GM21447 (cell line): Measurements from ENCODE around the gene FAIM2.

Source experiments
- ATAC-seq: cut with Tn5 transposase; IDR thresholded peaks from one replicate; pipeline ENCODE4 v1.9.1; 2021; ENCODE audit not compliant: unreplicated experiment

FAIM2 gene

DNA sequence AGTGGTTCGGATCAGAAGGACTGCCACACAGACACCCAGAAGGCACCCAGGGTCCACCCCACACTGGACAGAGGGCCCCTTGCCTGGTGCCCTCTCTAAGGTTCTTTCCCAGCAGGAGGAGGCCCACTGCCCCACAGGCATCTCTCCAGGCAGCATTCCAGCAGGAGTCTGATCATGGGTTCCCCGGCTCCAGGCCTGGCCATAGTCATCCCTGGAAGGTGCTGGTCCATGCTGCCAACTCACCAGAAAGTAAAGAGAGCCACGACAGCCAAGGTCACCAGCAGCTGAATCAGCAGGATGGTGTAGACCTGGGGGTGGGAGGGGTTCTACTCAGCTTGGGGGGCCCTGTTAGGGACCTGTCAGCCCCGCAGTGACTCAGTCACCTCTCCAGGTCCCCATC is 6.4 kb downstream of the FAIM2 start:
- no peak for ATAC-seq

DNA sequence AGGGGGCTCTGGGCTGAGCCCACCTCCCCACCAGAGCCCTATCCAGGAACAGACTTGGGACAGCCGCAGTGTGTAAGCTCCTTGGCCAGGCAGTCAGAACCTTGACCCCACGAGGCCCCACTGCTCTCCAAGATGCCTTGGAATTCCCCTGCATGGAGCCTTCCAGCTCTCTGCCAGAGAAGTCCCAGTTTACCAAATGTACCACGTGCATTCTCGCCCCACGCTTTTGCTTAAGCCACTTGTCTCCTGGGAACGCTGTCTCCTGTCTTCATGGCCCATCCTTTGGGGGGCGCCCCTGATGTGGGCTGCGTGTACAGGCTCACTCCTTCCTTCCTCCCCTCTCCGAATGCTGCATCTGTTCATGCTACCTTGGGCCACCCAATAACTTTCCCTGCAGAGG is 7.9 kb downstream of the FAIM2 start:
- no peak for ATAC-seq

DNA sequence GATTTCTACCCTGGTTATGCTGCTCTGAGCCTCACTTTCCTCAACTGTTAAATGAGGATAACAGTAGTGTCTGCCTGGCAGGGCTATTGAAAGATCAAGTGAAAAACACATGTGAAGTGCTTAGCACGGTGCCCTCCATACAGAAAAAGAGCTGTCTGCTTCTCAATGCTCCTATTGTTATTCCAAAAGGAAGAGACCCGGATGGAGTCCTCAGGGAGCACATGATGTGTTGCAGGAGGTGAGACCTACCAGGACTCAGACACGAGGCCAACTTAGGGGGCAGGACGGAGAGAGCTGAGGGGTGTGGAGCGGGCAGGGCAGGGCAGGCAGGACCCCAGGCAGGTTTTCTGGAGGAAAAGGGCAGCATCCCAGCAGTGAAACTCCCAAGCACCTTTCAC is 8.9 kb downstream of the FAIM2 start:
- ATAC-seq = no peak

DNA sequence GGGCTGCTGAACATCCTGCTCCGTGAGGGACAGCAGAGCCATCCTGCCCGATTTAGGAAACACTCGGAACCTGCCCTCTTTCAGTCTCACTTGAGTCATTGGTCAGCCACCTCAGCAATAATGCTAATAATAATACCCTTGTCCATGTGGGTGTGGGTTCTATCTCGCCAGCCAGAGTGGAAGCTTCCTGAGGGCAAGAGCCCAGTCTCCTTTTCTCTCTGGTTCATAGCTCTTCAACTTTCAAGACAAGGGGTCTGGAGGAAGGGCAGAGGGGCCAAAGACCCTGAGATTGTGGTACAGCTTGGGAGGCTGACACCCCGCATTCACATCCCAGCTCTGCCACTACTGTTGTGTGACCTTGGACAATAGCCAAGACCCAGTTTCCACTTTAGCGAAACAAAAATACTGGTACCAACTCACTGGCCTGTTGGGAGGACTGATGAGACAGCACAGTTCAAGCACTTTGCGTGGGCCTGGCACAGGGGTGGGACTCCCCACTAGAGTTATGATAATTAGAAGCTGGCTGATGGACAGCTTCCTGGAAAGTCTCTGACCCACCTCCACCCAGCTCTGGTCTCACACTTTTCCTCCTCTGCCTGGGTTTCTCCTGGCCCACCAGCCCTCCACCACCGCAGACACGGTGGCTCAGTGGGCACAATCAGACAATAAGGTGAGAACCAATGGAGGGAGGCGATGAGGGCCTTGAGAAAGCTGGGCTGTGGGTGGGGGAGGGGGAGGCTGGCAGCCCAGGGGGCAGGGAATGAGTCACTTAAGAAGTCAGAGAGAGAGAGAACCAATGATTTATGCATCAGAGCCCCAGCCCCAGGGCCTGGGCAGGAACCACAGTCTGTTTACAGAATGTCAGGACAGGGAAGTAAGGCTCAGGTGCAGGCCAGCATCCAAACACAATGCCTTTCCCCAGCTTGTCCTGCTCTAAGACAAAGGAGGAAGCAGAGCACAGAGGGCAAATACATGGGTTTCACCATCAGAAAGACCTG is 9.6 kb downstream of the FAIM2 start:
- ATAC-seq = no peak

DNA sequence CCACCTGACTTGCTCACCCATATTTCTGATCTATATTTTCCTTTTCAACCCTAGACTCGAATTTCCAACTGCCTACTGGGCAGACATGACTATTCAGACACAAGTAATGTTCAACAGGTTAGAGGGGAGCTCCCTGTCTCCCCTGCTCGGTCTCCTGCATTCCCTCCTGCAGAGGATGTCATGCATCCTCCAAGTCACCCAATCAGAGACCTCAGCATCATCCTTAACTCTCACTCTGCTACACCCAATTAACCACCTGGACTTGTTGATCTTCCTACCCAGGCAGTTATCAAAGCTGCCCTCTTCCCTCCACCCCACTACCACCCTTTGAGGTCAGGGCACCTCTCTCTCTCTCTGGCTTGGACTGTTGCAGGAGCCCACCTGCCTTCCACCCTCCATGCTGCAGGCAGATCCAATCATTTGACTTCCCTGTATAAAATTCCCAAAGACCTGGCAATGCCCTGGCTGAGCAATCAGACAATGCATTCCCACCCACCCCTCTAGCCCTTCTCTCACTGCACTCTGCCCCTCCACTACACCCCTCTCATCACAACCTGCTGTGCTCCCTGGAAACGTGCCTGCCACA is 10.9 kb downstream of the FAIM2 start:
- no peak for ATAC-seq

DNA sequence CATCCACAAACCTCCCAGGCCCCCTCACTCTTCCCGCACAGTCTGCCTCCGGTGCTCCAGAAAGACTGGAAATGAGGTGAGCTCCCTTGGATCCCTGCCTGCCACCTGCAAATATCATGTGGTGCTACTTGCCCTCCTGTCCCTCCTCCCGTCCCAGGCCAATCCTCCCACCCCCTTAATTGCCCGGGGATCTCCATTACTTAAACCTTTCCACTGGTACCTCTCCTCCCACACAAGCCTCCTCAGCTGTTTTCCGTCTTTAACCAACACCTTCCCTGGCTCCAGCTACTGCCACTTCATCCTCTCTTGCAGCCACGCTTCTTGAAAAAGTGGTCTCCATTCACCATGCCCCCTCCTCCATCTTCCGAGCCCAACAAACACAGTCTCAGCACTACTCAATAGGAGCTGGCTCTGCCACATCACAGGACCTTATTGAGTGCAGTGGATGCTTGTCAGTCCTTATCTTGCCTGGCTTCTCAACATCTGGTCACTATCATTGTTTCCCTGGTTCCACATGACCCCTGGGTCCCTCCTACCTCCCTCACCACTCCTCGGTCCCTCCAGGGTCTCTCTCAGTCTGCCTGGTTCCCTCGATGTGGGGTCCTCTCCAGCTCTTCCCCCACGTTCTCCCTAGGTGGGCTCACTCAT is 11.5 kb downstream of the FAIM2 start:
- no peak for ATAC-seq

DNA sequence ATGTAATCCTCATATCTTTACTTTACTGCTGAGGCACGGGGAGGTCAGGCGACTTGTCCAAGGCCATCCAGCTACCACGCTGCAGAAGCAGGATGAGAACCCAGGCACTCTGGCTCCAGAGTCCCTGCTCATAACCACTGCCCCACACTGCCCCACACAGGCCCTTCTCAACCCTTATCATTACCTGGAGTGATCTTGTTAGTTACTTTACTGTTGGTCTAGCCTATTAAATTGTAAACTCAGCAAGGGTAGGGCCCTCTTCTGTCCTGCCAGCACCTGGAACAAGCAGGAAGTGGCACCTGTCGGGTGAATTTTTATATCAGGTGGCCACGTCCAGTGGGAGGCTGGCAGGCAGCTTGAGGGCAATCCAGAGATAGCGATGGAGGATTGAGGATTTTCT is 12.2 kb downstream of the FAIM2 start:
- ATAC-seq = no peak

DNA sequence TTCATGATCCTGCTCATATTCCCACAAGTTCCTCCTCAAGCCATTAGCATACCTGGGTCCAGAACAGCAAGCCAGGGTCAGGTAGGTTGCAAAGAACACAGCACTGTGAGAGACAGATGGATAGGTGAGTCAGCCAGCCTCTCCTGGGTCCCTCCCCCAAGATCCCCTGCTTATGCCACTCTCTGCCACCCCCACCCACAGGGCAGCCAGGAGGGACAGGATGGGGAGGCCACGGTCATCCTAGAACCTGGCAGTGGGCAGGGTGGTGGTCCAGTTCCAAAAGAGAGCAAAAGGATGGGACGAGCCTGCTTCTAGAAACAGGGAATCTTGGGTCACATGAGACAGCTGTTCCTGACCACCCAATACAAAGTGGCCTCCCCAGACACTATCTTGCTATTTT is 12.7 kb downstream of the FAIM2 start:
- no peak for ATAC-seq

DNA sequence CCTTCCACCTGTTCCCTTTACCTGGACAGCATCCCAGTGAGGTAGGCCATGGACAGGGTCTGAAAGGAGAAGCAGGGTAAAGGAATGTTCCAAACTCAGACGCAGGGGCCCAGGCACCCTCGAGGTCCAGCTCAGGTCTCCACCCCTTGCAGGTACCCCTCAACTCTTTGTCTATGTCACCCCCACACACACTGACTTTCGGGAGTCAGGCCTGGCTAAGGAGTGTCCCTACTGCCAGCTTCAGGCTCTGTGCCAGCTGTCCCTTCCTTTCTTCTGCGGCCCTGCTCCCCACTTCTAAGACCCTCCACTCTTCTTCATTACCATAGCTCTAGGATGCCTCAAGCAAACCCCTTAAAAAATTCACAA is 13.6 kb downstream of the FAIM2 start:
- ATAC-seq = no peak

DNA sequence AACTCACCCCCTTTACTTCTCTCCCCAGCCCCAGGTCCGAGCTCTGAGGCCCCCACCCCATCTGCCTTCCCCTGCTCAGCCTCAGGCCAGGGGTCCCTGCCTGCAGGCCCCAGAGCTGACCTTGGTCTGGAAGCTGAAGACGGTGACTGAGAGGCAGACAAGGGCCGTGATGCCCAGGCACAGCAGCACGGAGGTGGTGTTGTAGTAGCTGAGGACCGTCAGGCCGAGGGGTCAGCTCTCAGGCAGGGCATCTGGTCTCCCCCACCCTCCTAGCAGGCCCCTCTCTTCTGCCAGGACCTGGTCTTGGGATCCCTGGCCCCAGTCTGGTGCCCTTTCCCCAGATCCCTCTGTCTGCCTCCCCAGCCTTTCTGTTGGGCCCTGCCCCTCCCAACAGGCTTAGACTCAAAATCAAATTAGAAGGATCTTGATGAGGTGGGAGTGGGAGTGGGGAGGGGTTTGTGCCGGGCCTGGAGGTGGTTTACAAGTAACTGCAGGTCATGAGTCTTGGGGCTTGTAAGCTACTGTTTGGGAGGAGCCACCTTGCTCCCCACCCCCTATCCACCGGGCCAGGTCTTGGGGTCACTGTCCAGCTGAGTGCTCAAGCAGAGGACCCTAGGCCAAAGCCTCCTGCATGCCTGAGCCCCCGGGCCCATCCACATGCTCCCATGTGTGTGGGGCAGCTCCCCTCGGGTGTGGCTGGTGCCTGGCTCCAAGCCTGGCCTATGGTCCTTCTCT is 14.2 kb downstream of the FAIM2 start:
- ATAC-seq = no peak

DNA sequence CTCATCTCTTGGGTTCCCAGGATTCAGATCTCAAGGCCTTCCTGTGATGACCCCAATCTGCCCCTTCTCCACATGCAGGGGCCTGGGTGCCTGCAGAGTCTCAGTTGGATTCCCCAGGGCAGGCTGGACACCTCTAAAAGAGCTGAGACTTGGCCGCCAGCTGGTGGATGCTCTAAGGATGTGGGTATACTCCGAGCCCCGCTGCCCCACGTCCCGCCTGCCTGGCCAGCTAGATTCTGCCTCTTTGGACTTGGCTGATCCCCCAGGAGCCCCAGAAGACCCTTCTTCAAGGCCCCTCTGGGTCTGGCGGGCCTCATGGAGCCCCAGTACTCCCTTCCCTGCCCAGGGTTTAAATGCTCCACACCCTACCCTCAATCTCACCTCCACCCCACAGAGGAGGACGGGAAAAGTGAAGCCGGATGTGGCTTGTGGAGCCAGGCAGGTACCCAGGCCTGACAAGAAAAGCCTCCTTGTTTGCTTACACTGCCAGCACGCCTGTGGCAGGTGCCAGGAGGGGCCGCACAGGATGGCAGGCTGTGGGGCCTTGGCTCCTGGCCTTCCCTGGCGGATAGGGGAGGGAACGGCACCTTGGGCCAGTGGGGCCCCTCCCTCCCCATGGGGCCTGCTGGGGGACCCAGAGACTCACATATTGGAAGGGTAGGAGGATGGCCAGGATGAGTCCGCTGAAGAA is 15.1 kb downstream of the FAIM2 start:
- ATAC-seq = no peak

DNA sequence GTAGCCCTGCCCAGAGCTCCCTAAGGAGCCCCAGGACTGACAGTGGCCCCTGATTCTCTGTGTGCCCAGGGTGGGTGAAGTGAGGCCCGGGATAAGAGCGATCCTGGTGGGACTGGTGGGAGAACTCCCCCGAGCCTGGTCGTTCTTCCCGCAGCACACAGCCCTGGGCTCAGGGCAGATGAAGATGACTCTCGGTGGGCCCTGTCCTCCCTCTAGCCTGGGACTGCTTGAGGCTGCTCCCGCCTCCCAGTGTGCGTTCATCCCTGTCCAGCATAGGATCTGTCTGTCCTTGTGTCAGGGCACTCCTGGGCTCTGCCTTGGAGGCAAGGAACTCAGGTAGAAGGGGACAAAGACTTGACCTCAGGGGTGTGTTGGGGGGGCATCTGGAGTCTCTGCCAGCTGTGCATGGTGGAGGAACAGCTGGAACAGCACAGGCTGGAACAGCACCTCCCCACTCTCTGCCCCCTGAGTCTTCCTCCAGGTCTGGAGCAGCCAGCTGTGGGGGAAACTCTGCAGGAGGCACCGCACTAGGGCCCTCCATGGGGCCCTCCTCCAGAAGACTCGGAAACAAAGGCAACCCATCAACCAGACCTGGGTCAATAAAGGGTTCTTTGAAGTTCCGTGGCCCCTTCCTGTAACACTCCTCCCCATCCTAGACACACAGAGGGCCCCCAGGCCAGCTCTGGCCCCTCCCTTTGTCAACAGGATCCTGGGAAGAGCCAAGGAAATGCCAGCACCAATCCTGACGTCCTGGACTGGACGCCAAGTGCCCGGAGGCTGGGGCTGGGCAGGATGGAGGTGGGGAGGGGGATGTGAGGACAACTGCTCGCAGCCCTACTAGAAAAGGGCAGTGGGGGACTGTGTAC is 15.9 kb downstream of the FAIM2 start:
- ATAC-seq = no peak

DNA sequence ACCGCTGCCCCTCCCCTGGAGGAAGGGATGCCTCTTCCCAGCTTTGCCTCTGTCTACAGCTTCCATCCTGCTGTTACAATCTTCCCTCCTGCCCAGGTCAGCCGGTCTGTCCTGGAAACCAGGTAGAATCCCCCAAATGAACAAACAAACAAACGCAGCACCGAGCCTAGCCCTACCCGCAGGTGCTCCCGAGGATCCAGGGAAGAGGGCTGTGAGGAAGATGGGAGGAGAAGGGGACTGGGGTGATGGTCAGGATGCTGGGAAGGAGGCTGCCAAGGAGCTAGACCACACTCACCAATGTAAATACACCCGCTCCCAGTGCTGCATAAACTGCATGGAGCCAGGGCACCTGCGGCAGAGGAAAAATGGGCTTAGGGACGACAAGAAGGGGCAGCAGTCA is 16.6 kb downstream of the FAIM2 start:
- ATAC-seq = no peak

DNA sequence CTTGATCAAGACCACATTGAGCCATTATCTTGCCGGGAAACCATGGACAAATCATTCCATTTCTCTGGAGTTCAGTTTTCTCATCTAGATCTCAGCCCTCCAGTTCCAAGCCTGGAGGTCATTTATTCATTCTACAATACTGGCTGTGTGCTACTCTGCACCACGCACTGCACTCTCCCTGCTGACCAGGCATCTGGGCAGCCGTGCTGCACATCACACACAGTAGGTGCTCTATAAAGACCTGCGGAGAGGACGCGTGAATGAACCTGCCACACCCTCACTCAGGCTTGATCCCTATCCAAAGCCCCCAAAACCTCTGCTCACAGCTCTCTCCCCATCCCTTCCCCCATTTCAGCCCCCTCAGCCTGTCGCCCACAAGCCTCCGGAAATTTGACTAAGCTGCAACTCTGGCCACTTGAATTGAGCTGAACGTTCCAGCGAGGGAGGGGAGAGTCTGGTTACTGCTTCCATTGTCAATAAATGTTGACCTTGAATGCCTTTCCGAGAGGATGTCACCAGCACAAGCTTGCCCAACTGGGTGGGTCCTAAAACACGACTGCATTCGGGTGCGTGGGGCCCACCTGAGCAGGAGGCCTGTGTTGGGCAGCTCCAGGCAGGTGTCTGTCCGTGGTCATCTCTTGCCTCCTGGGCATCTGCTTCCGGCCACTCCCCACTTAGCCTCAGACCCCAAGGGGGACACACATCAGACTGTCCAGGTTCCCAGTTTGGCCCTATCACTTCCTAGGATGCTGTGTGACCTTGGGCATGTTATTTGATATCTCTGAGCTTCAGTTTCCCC is 17.8 kb downstream of the FAIM2 start:
- no peak for ATAC-seq

DNA sequence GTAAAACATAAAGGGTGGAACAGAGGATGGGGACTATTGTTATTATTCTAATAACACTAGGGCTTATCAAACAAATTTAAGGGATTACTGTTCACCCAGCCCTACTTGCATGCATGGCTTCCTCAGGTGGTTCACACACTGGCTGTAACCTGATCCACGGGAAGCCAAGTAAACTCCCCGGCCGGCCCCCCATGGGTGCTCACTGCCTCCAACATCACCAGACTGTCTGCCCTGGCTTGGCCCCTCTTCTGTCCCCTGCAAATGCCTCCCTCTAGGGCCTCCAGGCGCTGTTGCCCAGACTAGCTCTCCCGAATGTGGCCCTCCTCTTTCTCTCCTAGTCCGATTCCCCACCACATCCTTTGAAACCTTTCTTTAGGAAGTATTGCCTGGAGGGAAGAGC is 18.6 kb downstream of the FAIM2 start:
- ATAC-seq = no peak

DNA sequence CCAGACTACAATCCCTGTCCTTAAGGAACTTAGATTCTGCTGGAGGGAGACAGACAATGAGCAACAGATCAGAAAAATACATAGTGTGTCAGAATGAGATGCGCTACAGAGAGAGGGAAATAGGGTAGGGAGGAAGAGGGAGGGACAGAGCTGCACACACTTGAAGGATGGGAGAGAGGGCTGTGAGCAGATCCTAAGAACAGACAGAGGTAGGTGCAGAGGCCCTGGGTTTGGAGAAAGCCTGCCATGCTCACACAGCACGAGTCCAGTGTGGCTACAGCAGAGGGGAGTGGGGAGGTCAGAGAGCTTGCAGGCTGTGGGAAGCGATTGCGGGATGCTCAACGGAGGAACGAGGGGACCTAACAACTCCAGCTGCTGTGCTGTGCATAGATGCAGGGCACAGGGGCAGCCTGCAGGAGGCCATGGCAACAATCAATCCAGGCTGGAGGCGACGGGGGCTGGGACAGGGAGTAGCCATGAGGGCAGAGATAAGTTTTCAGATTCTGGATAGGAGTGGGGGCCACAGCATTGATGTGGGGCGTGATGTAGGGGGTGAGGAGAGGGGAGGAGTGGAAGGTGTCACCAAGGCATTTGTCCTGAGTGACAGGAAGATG is 20.7 kb downstream of the FAIM2 start:
- no peak for ATAC-seq

DNA sequence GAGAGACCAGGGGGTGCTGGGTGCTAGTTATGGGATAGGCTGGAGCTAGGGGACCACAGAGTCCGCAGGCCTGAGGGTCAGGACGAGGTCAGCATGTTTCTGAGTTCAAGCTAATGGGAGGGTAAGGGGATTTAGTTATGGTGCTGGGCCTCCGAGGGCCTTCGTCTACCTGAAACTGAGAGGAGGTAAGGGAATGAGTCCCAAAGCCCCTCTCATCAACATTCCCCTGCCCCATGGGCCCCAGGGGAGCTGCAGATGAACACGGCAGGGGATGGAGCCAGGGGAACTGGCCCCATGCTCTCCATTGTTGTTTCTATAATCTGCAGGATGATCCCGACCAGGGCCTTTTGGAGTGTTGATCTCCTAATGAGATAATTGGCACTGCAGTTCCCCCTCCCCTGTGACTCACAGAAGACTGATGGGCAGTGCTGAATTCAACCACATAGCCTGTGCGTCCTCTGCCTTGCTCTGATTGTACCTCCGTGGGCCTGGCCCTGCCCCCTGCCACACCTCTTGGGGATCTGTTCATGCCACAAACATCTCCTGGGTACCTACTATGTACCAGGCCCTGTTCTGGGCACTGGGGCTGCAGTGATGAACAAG is 21.4 kb downstream of the FAIM2 start:
- ATAC-seq = no peak
